HS-27A (cell line): ENCODE measurements around the gene ID2.

Experiments
- DNase-seq: peaks from one replicate; pipeline ENCODE4 v3.0.0-alpha.2; 2012; ENCODE audit warnings: low read depth, missing footprints

Gene ID2

DNA sequence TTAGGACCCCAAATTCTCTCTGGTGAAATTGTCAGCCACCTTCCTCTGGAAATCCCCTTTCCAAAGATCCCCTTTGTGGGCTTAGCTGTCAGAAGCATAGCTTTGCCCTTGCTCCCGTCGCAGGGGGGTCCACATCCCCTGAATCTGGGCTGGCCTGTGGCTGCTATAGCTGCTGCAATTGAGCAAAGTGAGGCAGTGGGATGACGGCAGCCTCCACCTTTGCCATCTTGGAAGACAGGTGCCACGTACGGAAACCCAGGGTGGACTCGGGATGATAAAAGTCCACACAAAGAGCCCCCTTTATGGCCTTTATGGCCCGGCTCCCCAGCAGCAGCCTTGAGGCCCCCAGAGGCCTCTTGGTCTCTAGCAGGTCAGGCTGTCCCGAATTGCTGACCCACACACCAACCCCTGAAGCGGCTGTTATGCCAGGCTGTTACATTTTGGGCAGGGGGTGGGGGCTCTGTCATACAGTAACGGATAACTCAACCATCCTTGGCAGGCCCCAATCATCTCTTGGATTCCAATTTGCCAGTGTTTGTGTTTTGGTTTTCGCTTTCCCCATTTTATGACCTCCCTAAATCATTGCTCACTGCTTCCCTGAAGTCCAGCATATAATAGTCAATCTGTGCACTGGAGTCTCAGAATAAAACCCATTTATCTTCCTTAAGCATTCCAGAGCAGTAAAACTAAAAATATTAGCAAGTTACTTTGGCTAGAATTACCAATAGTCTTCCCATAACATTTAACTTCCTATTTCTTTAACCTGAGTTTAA lies 33.2 kb upstream of the ID2 start:
- DNase-seq, result no peak

DNA sequence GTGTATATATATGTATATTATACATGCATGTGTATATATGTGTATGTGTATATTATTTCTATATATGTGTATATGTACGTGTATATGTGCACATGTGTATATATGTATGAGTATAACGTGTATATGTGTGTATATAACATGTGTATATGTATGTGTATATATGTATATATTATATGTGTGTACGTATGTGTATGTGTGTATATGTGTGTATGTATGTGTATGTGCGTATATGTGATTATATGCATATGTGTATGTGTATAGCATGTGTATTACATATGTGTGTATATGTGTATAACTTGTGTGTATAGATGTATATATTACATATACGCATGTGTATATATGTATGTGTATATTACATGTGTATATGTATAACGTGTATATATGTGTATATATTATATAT lies 32.1 kb upstream of the ID2 start:
- DNase-seq, result no peak

DNA sequence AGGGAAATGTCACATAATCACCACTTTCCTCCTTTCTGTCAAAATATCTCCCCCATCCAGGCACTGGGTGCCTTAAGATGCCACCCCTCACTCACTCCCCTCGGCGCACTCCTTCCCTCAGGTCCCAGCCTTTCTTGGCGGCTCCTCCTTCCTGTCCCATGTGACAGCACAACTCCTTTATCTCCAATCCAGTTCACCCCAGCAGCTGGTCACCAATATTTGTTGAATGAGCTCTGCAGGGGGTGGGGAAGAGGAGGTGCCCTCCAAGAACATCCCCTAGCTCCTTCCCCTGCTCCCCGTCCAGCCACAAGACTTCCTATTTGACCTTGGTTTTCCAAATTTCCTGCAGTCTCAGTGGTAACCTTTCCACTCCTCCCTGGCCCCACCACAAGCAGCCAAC lies 31.6 kb upstream of the ID2 start:
- no peak for DNase-seq

DNA sequence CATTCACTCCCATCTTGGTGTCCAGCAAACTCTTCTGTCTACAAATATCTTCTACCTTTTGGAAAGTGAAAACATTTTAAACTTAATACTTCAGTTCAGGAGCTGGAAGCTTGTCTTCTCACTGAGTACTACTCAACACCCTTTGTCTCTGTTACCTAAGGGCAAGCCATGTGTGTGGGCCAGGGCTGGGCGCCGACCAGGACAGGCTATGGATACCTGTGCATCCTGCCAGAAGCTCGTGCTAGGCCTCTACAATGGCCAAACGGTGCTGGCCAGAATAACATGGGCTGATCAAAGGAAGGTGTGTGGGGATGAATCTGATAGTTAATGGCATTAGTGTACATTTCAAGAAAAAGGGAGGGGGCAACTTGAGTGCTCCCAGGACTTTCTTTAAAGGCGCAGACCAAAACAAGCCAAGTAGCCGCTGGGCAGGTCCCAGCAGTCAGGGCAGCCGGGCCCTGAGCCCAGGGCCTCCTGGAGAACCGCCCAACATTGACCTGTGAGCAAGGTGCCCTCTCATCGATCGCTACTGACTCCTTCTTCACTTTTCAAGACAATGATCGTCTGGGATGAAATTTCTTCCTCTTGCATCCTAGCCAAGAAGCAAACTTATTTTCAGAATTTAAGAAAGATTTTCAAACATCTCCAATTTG lies 29.0 kb upstream of the ID2 start:
- no peak for DNase-seq

- DNase-seq, result no peak
Measured at GRCh38 chr2:8653485-8653884, 28.4 kb upstream of the ID2 start.

GRCh38 chr2:8654041-8654440 lies 27.8 kb upstream of the ID2 start:
- no peak for DNase-seq

DNA sequence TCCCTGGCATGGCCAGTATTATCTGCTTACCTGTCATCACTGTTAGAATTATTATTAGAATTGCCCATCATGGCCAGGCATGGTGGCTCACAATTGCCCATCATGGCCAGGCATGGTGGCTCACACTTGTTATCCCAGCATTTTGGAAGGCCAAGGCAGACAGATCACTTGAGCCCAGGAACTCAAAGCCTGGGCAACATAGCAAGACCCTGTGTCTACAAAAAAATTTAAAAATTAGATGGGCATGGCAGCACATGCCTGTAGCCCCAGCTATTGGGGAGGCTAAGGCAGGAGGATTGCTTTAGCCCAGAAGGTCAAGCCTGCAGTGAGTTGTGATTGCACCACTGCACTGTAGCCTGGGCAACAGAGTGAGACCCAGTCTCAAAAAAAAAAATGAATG lies 27.4 kb upstream of the ID2 start:
- no peak for DNase-seq

DNA sequence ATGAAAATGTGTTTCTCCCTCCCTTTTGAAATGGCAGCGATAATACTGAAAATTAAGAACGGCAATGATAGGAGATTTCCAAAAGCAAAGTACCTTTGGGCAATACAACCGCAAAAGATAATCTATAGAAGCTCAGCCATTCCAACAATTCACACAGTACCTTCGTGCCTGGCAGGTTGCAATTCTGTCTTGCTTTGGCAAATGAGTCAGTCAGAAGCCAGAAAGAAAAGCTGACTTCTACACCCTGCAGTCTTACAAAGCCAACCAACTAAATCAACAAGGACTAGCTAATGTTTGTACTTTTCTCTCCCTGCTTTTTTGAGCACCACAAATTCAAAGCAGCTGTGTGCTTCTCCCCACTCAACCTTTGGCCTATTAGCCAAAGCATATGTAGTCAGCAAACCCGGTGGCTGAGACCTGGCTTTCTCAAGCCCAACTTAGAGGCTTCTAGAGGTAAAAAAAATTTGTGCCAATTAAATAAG lies 25.7 kb upstream of the ID2 start:
- DNase-seq, result no peak

DNA sequence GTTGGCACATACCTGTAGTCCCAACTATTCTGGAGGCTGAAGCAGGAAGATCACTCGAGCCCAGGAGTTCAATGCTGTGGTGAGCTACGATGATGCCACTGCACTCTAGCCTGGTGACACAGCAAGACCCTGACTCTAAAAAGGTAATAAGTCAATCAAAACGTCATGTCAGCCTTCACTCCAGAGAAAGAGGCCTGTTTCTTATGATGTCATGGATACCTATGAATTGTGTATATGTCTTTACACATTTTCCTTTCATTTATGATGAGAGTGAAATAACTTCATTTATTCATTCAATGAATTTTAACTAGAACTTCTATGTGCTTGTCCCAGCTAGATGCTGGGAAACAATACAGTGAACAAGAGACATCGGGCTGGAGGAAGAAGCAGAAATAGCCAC lies 25.0 kb upstream of the ID2 start:
- no peak for DNase-seq

GRCh38 chr2:8657423-8658062 lies 24.3 kb upstream of the ID2 start:
- no peak for DNase-seq

- no peak for DNase-seq
Measured at GRCh38 chr2:8658064-8658862, 23.6 kb upstream of the ID2 start.

GRCh38 chr2:8659092-8659734 lies 22.6 kb upstream of the ID2 start:
- no peak for DNase-seq

GRCh38 chr2:8659735-8660492 lies 21.9 kb upstream of the ID2 start:
- DNase-seq, result no peak

DNA sequence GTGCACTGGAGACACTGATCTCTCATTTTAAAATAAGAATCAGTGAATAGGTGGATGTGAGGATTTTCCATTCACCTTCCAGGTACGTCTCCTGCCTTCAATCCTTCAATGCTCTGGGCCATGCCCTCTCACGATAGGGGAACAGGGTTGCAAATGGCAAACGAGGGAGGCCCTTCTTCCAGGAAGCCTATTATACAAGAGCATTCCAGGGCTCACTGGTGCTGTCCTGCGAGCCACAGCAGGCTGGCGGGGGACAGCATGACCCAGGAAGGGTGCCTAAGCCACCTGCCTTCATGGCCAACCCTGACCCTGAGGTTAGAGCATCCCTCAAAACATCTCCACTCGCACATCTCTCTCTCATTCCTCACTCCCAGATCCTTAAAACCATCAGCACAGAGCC lies 20.6 kb upstream of the ID2 start:
- no peak for DNase-seq

GRCh38 chr2:8661736-8662135 lies 20.1 kb upstream of the ID2 start:
- no peak for DNase-seq

- no peak for DNase-seq
Measured at GRCh38 chr2:8662239-8662879, 19.5 kb upstream of the ID2 start.

DNA sequence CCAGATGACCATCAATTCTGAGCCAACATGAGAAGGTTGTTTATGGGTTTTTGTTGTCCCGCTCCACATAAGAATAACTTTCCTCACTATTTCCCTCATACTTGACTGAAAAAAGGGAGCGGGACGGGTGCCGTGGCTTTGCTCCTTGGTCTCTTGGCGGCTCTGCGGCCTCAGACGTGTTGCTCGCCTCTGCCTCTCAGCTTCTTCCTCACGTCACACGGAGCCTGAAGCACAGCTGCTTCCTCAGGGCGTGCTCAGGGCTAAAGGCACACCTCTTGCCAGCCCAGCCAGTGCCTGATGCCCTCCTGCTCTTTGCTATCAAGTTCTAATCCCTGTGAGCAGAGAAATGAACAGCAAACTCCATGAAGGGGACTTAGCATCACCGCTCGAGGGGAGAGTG lies 17.9 kb upstream of the ID2 start:
- no peak for DNase-seq

- DNase-seq, result no peak
Measured at GRCh38 chr2:8666581-8666980, 15.3 kb upstream of the ID2 start.

DNA sequence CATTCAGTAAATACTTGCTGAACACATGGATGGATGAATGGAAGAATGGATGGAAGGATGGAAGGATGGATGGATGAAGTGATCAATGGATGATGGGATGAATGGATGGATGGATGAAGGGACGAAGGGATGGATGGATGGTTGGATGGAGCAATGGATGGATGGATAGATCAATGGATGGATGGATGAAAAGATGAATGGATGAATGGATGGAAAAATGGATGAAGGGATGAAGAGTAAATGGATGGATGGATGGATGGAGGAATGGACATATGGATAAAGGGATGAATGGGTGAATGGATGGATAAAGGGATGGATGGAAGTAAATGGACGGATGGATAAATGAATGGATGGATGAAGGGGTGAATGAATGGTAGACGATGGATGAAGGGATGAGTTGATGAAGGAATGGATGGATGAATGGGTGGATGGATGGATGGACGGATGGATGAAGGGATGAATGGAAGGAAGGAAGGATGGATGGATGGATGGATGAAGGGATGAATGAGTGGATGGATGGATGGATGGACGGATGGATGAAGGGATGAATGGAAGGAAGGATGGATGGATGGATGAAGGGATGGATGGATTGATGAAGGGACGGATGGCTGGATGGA lies 13.9 kb upstream of the ID2 start:
- DNase-seq, result no peak

- DNase-seq, result no peak
Measured at GRCh38 chr2:8669157-8669817, 12.6 kb upstream of the ID2 start.
